K562 (cell line): ENCODE measurements around the gene PCBP4. TPM values are rescaled to one million over a fixed set of nuclear protein-coding genes. Genes with fewer than 3 reads are reported as not detected.

Source experiments
- ARID4B ChIP-seq: sonication (generic); formaldehyde crosslinking; IDR thresholded peaks from 2 replicates; pipeline ENCODE4 v1.8.0; 2022; ENCODE audit warnings: mild to moderate bottlenecking, missing genetic modification reagents
- GTF2E2 ChIP-seq: fragments of 200-800 bp; sonication (Bioruptor generic); IDR thresholded peaks from 2 replicates; pipeline ENCODE4 v1.6.1; 2016; ENCODE audit warnings: missing genetic modification characterization, missing compliant biosample characterization
- HMBOX1 ChIP-seq: sonication (generic); IDR thresholded peaks from 2 replicates; pipeline ENCODE4 v1.6.1; 2016
- KLF10 ChIP-seq: fragments of 250-450 bp; sonication (Bioruptor Pico); IDR thresholded peaks from 2 replicates; pipeline ENCODE4 v1.6.1; 2021; ENCODE audit warnings: matching md5 sums
- MBD1 ChIP-seq: fragments of 250-450 bp; sonication (Bioruptor Pico); IDR thresholded peaks from 2 replicates; pipeline ENCODE4 v1.8.0; 2022; ENCODE audit warnings: inconsistent platforms
- MLX ChIP-seq, 2 experiments: fragments of 450-650 bp in 1 of 2; sonication (generic) in 1 of 2; formaldehyde crosslinking; conservative IDR thresholded peaks; 2 replicates each; pipeline versions ENCODE4 v1.4.0 to v1.8.1; 2020 to 2022; ENCODE audit warnings: mild to moderate bottlenecking in 1 of 2, missing genetic modification reagents in 1 of 2
- NR4A1 ChIP-seq, 2 experiments: fragments of 250-450 bp in 1 of 2; fragments of 450-650 bp in 1 of 2; sonication (Bioruptor Pico) in 1 of 2; IDR thresholded peaks; 2 replicates each; pipeline versions ENCODE4 v1.4.0 to v1.6.1; 2016 to 2020; ENCODE audit warnings: mild to moderate bottlenecking in 2 of 2, missing compliant biosample characterization in 1 of 2, missing genetic modification characterization in 1 of 2, moderate library complexity in 1 of 2
- RBM15 ChIP-seq: fragments of 200-400 bp; formaldehyde crosslinking; IDR thresholded peaks from 2 replicates; pipeline ENCODE4 v1.6.1; 2018; ENCODE audit warnings: mild to moderate bottlenecking, low read length, moderate library complexity; ENCODE audit not compliant: insufficient read depth
- RBM17 ChIP-seq: fragments of 200-400 bp; formaldehyde crosslinking; IDR thresholded peaks from 2 replicates; pipeline ENCODE4 v1.6.1; 2017; ENCODE audit warnings: low read depth, mild to moderate bottlenecking, low read length, borderline replicate concordance
- RBM39 ChIP-seq: fragments of 200-400 bp; formaldehyde crosslinking; optimal IDR thresholded peaks from 2 replicates; pipeline ENCODE3; 2018; ENCODE audit warnings: low read depth, low read length
- SAFB ChIP-seq: fragments of 200-400 bp; formaldehyde crosslinking; IDR thresholded peaks from 2 replicates; pipeline ENCODE4 v1.6.1; 2017; ENCODE audit warnings: low read depth, low read length, borderline replicate concordance
- SMAD4 ChIP-seq: fragments of 250-450 bp; sonication (Bioruptor Pico); conservative IDR thresholded peaks from 2 replicates; pipeline ENCODE4 v1.8.0; 2021; ENCODE audit warnings: inconsistent platforms, mild to moderate bottlenecking, moderate library complexity
- STAT5B ChIP-seq: fragments of 250-450 bp; sonication (Bioruptor Pico); IDR thresholded peaks from 2 replicates; pipeline ENCODE4 v1.8.0; 2021; ENCODE audit warnings: mild to moderate bottlenecking, inconsistent platforms
- STAT6 ChIP-seq: sonication (generic); formaldehyde crosslinking; IDR thresholded peaks from 2 replicates; pipeline ENCODE4 v1.8.1; 2023; ENCODE audit warnings: mild to moderate bottlenecking, missing genetic modification reagents
- ZNF354B ChIP-seq: fragments of 250-450 bp; sonication (Bioruptor Pico); IDR thresholded peaks from 2 replicates; pipeline ENCODE4 v1.4.0; 2020
- ZNF780A ChIP-seq: fragments of 250-450 bp; sonication (Bioruptor Pico); IDR thresholded peaks from 2 replicates; pipeline ENCODE4 v1.5.0; 2021; ENCODE audit warnings: mild to moderate bottlenecking
- polyA plus RNA-seq, 8 experiments: library from polyadenylated mRNA; depleted of rRNA in 4 of 8; stranded (reverse) in 5 of 8; unstranded in 3 of 8; fragments of >200 nt; fragmentation: Nextera tagmentation in 2 of 8; fragmentation: Illumina TruSeq in 1 of 8; extraction: Ambion mirVana in 2 of 8; extraction: Trizol in 1 of 8; gene quantifications; 2 replicates each; pipeline versions ENCODE4 v1.2.1 to v1.2.3, GENCODE V29; 2011 to 2014; ENCODE audit warnings: inconsistent platforms in 1 of 8, missing spikeins in 1 of 8
- total RNA-seq, 7 experiments: library from RNA; depleted of rRNA in 6 of 7; stranded (reverse); fragments of >200 nt in 6 of 7; fragmentation: Illumina TruSeq in 2 of 7; extraction: Trizol in 2 of 7; gene quantifications; 2 replicates each; pipeline versions ENCODE4 v1.2.1 to v1.2.3, GENCODE V29; 2011 to 2021; ENCODE audit warnings: low replicate concordance in 1 of 7

The PCBP4 gene
- total and polyA plus RNA-seq, 9 of the 15 experiments (the other 6 are each of a cell fraction or from before 2014, with no cell fraction given) = 0.06 to 5.8 (median 2.6) TPM

GRCh38 chr3:51995346-51996163 is 28.3 kb upstream of the PCBP4 start, which contains the start of gene RPL29 (continued):
- TF ChIP-seq SAFB (no peak), KLF10 (CRISPR knock-in tag) (no peak), STAT5B (CRISPR knock-in tag) (no peak), RBM39 (no peak), RBM15 (no peak), ZNF780A (CRISPR knock-in tag) (no peak), ARID4B (CRISPR knock-in tag) (no peak), GTF2E2 (tag) (peak; percentile 88), SMAD4 (CRISPR knock-in tag) (no peak), ZNF354B (no peak), MLX (CRISPR knock-in tag; conservative IDR thresholded peaks at IDR 0.05) (no peak), HMBOX1 (no peak), MBD1 (CRISPR knock-in tag) (no peak), NR4A1 (CRISPR knock-in tag; IDR thresholded peaks at IDR 0.05) (no peak), NR4A1 (tag; IDR thresholded peaks at IDR 0.05) (0 out of 2 replicates have a peak, but pooled peaks have one; percentile 35), STAT6 (CRISPR knock-in tag) (no peak), RBM17 (no peak)
